SK-N-MC (cell line): Measurements from ENCODE around the gene ZNF75A.

Experiments
- DNase-seq: peaks from one replicate; pipeline ENCODE4 v3.0.0-alpha.2; 2011; ENCODE audit warnings: low read depth, low spot score
- H3K27ac ChIP-seq: fragments of 200-600 bp; sonication (generic); 2 replicates; pipeline ENCODE4 v1.5.1; 2016; ENCODE audit warnings: mixed run types
- H3K36me3 ChIP-seq: fragments of 200-600 bp; sonication (generic); 2 replicates; pipeline ENCODE4 v1.6.1; 2017; ENCODE audit warnings: antibody characterized with exemption, low read length, mixed read lengths; ENCODE audit not compliant: insufficient read depth
- H3K4me3 ChIP-seq: fragments of 200-600 bp; sonication (generic); 2 replicates; pipeline ENCODE4 v1.5.1; 2016
- H3K9ac ChIP-seq: fragments of 200-600 bp; sonication (generic); 2 replicates; pipeline ENCODE4 v1.8.0; 2017; ENCODE audit warnings: mixed run types, mixed read lengths; ENCODE audit not compliant: insufficient read length
- H3K9me3 ChIP-seq: fragments of 200-600 bp; sonication (generic); 2 replicates; pipeline ENCODE4 v1.6.1; 2017; ENCODE audit warnings: low read depth, mild to moderate bottlenecking, antibody characterized with exemption, low read length, moderate library complexity, mixed read lengths
- EZH2 ChIP-seq: fragments of 200-600 bp; sonication (generic); IDR thresholded peaks from one replicate; pipeline ENCODE4 v1.6.1; 2017; ENCODE audit warnings: antibody characterized with exemption
- FOXP2 ChIP-seq: optimal IDR thresholded peaks from 2 replicates; pipeline ENCODE3; 2011; ENCODE audit warnings: mild to moderate bottlenecking, moderate library complexity; ENCODE audit not compliant: insufficient read depth; ENCODE audit errors: extremely low read length, control extremely low read depth
- POLR2AphosphoS5 ChIP-seq: IDR thresholded peaks from 2 replicates; pipeline ENCODE4 v1.6.1; 2012; ENCODE audit warnings: mild to moderate bottlenecking, low read depth, low read length, borderline replicate concordance

Gene ZNF75A

DNA sequence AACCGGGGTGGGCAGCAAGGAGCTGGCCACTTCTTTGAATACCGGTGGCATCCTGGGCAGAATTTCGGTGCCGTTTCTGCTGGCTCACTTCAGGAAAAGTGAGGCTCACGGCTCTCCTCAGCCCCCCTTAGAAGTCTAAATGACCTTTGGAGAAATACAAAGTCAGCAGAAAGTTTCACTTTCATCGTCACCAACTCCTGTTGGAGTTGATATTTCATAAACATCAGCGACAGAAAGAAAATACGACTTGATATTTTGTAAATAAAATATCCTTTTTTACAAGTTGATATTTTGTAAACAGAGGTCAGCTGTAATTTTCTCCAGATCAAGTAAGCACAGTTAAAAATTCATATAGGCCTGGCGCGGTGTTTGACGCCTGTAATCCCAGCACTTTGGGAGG, 781 bp downstream of the ZNF75A start:
- H3K4me3 ChIP-seq: peak overlapping the region; percentile 83
- H3K36me3 ChIP-seq: peaks cover 38% of the 10 kb centered on the region
- no peak for TF ChIP-seq POLR2AphosphoS5
- TF ChIP-seq EZH2: no peak
- TF ChIP-seq FOXP2: no peak
- peak overlapping the region; percentile 87 for H3K27ac ChIP-seq
- H3K9ac ChIP-seq: peak overlapping the region; percentile 84
- DNase-seq: no peak
- peaks cover 4% of the 10 kb centered on the region; the same call in 1 of the 2 replicates for H3K9me3 ChIP-seq

DNA sequence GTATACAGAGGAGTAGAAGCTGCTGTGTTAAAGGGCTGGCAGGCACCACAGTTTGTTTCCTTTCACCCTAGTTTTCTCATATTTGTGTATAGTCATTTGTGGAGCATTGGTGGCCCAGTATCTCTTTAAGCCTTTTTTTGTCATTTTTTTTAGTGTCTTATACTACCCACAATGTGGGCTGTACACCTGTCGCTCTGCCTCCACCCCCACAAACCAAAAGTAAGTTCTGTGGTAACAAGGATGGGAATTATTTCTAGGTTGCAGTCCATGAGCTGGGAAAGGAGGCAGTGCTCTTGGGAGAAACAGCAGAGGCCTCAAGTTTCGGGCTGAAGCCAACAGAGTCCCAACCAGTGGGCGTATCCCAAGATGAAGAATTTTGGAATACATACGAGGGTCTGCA, 6.2 kb downstream of the ZNF75A start:
- H3K27ac ChIP-seq: no peak overlapping the region
- no peak overlapping the region for H3K4me3 ChIP-seq
- peaks cover 53% of the 10 kb centered on the region for H3K36me3 ChIP-seq
- H3K9me3 ChIP-seq: peaks cover 8% of the 10 kb centered on the region
- no peak for DNase-seq
- no peak for TF ChIP-seq POLR2AphosphoS5
- no peak for TF ChIP-seq EZH2
- no peak for TF ChIP-seq FOXP2
- H3K9ac ChIP-seq: no peak overlapping the region

DNA sequence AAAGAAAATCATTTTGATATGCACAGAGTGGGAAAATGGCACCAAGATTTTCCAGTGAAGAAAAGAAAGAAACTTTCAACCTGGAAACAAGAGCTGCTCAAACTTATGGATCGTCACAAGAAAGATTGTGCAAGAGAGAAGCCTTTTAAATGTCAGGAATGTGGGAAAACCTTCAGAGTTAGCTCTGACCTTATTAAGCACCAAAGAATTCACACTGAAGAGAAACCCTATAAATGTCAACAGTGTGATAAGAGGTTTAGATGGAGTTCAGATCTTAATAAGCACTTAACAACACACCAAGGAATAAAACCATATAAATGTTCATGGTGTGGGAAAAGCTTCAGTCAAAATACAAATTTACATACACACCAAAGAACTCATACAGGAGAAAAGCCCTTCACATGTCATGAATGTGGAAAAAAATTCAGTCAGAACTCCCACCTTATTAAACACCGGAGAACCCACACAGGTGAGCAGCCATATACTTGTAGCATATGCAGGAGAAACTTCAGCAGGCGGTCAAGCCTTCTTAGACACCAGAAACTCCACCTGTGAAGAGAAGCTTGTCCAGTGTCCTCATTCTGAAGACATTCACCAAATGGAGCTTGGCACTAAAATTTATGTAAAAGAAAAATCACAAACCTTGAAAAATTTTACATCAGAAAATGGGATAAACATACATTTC, 12.2 kb downstream of the ZNF75A start:
- Histone ChIP-seq H3K4me3 (no peak overlapping the region), H3K9me3 (peaks cover 26% of the 10 kb centered on the region), H3K9ac (no peak overlapping the region), H3K27ac (no peak overlapping the region), H3K36me3 (peaks cover 43% of the 10 kb centered on the region)
- no peak for TF ChIP-seq EZH2
- no peak for TF ChIP-seq POLR2AphosphoS5
- TF ChIP-seq FOXP2: no peak
- no peak for DNase-seq

- Histone ChIP-seq H3K4me3 (no peak overlapping the region), H3K9me3 (peaks cover 18% of the 10 kb centered on the region), H3K27ac (no peak overlapping the region), H3K36me3 (peaks cover 18% of the 10 kb centered on the region), H3K9ac (no peak overlapping the region)
- no peak for TF ChIP-seq EZH2
- no peak for TF ChIP-seq FOXP2
- no peak for TF ChIP-seq POLR2AphosphoS5
- DNase-seq: no peak
Measured at GRCh38 chr16:3321816-3322215, 16.5 kb downstream of the ZNF75A start.

GRCh38 chr16:3327514-3327913, 22.2 kb downstream of the ZNF75A start:
- DNase-seq: no peak
- H3K36me3 ChIP-seq: no peaks in the 10 kb centered on the region
- no peak overlapping the region for H3K9ac ChIP-seq
- H3K9me3 ChIP-seq: no peaks in the 10 kb centered on the region
- TF ChIP-seq FOXP2 (no peak), EZH2 (no peak), POLR2AphosphoS5 (no peak)
- no peak overlapping the region for H3K4me3 ChIP-seq
- no peak overlapping the region for H3K27ac ChIP-seq

DNA sequence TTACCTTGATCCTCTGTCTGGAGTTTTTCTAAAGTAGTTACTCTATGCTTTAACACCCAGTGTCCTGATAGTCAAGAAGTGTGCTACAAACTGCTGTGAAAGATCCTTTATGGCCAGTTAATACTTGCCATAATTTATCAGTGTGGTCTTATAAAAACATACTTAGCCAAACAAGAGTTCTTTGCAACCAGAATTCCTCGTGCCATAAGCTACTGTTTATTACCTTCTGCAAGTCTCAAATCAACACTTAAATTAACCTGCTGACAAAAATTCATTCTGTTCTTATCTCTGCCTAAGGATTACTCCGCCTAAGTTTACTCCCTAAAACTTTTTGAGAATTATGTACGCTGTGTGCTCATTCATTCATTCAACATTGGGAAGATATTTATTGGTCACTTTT, 22.8 kb downstream of the ZNF75A start:
- no peak for DNase-seq
- no peak for TF ChIP-seq EZH2
- TF ChIP-seq POLR2AphosphoS5: no peak
- no peak for TF ChIP-seq FOXP2
- no peaks in the 10 kb centered on the region for H3K9me3 ChIP-seq
- no peaks in the 10 kb centered on the region for H3K36me3 ChIP-seq
- H3K27ac ChIP-seq: no peak overlapping the region
- H3K9ac ChIP-seq: no peak overlapping the region
- H3K4me3 ChIP-seq: no peak overlapping the region

- no peaks in the 10 kb centered on the region for H3K36me3 ChIP-seq
- DNase-seq: no peak
- TF ChIP-seq EZH2 (no peak), FOXP2 (no peak), POLR2AphosphoS5 (no peak)
Measured at GRCh38 chr16:3328643-3329042, 23.3 kb downstream of the ZNF75A start.

GRCh38 chr16:3346041-3346440, 40.7 kb downstream of the ZNF75A start:
- DNase-seq: no peak
- Histone ChIP-seq H3K27ac (no peak overlapping the region), H3K36me3 (no peaks in the 10 kb centered on the region), H3K9me3 (no peaks in the 10 kb centered on the region), H3K4me3 (no peak overlapping the region), H3K9ac (no peak overlapping the region)
- no peak for TF ChIP-seq EZH2
- TF ChIP-seq POLR2AphosphoS5: no peak
- TF ChIP-seq FOXP2: no peak

More at GRCh38 chr16:3328643-3329042, 23.3 kb downstream of the ZNF75A start:
- Histone ChIP-seq H3K27ac (no peak overlapping the region), H3K9ac (no peak overlapping the region), H3K4me3 (no peak overlapping the region), H3K9me3 (no peaks in the 10 kb centered on the region)

DNA sequence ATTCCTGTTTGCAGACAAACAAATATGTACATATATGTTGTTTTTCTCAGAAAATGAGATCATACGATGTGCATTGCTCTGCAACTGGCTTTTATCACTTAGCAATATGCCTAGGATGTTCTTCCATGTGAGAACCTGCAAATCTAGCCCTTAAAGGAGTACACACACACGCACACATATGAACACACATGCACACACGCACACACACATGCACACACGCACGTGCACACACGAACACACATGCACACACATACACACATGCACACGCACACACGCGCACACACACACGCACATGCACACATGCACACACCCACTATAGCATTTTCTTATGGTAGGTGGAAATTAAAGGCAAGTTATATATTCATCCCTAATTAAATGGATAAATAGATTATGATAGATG, 42.3 kb downstream of the ZNF75A start:
- Histone ChIP-seq H3K4me3 (no peak overlapping the region), H3K9ac (no peak overlapping the region), H3K27ac (no peak overlapping the region), H3K9me3 (no peaks in the 10 kb centered on the region), H3K36me3 (no peaks in the 10 kb centered on the region)
- DNase-seq: no peak
- TF ChIP-seq FOXP2 (no peak), EZH2 (no peak), POLR2AphosphoS5 (no peak)
